ENCODE data around the gene TAS2R39.

TAS2R39 gene

DNA sequence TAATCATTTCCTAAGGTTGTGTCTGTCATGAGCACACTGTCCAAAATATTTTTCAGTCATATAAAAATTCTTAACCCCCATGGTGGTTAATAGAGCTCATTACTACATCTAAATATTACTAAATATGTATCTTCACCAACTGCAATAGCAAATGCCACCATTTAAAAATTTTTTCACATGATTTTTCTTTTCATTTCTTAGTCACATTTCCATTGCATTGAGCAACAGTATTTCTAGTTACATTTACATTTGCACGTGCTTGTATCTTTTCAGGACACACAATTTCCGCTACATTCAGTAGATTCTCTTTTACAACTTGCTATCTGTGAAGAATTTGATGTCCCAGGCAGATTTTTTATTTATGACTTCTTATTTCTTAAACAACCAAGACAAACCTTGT lies 33.5 kb downstream of the TAS2R39 start:
- no peak for DNase-seq

GRCh38 chr7:143217806-143218205 lies 34.6 kb downstream of the TAS2R39 start:
- DNase-seq: no peak

GRCh38 chr7:143221286-143221685 lies 38.1 kb downstream of the TAS2R39 start:
- DNase-seq: no peak

DNA sequence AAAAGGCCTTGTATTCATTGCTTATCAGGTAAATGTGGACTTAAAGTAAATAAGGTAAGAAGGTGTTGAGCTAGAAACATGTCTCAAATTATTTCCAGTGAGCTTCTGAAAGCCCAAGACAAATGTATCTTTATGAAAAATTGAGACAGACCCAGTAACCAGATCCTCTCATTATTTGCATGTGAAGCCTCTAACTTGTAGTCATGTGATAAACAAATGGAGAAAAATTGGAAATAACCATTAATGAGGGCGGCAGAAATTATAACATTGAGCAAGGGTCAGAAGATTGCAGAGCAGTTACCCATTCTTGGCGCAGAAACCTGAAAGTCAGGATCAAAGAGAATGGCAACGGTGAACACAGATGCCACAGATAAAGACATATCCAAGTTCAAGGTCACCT lies 38.5 kb downstream of the TAS2R39 start, which contains the start of gene TAS2R40:
TSS of gene TAS2R40 (plus strand) at position 301 of the 400 bp plus-strand sequence. CDS start at position 343, 42 bp downstream.
- no peak for DNase-seq

DNA sequence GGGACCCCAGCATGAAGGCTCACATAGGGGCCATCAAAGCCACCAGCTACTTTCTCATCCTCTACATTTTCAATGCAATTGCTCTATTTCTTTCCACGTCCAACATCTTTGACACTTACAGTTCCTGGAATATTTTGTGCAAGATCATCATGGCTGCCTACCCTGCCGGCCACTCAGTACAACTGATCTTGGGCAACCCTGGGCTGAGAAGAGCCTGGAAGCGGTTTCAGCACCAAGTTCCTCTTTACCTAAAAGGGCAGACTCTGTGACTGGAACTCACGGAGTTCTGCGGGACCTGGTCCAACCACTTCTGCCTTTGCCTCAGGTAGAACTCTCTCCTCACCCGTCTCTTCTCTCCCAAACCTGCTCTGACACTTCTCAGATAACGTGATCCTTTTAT lies 39.6 kb downstream of the TAS2R39 start:
- DNase-seq: no peak

DNA sequence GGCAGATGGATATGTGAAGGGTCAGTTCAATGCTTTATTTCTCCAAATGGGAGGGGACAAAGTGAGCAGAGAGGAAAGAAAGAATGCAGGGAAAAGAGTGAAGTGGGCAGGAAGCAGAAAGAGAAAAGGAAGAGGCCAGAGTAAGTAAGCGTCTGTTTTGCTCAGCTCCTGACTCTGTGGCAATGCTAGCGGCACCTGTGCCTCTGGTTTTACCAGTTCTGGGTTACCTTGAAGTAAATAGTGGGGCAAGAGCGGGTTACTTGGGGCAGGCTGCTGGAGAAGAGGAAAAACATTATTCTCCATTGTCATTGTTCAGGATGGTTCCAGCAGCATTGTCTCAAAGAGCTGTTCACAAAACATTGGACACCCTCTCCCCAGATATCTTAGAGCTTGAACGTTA lies 40.6 kb downstream of the TAS2R39 start:
- DNase-seq: no peak

DNA sequence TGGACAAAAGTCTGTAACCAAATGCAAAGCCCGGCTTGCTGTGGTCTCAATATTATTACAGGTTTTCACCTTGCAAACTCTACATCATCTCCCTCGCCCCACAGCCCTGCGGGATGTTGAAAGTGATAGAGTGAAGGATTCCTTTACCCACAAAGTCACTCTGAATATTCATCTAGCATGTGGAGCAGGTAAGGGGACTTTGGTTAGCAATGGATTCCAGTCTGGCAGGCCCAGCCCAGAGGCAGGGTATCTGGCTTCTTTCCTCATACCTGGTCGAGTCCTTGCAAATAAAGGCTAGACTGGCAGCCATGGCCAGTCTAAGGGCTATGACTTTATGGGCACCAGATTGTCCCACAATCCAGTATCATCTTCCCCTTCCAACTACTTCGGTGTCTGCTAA lies 41.8 kb downstream of the TAS2R39 start:
- no peak for DNase-seq

DNA sequence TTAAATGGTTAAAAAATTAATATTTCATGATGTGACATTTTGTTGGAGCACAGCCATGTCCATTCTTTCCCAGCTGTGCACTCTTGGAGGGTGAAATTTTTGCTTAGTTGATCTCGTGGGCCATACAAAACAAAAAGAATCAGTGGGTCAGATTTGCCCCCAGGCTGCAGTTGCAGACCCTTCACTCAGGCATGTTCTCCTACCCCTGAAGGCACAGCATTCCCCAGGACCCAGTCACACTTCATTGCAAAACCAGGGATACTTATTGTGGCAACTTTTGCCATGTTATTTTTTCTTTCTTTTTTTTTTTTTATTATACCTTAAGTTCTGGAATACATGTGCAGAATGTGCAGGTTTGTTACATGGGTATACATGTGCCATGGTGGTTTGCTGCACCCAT lies 44.6 kb downstream of the TAS2R39 start:
- DNase-seq: peak; percentile 42

DNA sequence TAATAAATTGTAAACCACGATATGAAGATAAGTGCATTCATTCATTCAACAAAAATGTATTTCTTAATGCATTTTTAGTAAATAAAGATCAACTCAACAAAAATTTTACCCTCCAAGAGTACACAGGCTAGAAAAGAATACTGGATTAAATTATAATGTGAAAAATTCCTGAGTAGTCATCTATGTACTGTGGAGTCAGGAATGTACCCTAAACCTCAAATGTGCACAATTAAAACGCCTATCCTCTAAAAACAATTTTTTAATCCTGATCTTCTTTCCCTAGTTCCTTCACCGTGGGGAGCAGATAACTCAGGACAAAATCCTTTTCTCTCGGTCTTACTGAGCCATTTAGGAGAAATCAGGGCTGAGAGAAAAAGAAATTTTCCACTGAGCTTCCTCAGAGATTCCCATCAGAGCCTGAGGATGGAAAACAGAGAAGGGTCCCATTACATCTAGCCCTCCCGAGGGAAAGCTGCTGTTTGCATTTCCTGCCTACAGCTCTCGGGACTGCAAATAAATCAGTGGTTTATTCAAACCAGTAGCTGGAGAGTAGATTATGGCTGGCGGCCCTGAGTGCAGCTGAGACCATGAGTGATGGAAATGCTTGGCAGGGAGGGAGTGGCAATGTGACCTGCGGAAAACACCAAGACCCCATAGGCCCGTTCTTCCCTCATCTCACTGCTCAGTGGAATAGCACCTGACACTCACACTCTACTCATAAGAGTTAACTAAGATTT lies 46.0 kb downstream of the TAS2R39 start:
- DNase-seq: peak; percentile 44

DNA sequence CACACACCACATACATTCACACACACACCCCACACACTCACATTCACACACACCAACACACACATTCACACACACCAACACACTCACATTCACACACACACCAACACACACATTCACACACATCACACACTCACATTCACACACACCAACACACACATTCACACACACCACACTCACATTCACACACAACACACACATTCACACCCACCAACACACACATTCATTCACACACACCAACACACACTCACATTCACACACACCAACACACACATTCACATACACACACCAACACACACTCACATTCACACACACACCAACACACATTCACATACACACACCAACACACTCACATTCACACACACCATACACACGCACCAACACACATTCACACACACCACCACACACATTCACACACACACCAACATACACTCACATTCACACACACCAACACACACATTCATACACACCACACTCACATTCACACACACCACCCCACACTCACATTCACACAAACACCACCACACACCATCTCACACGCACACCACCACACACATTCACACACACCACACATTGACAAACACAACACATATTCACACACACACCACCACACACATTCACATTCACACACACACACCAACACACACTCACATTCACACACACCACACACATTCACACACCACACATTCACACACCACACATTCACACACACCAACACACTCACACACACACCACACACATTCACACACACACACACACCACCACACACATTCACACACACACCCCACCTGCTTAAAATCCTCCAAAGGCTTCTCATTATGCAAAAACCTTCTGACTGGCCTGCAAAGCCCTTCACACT lies 47.6 kb downstream of the TAS2R39 start:
- DNase-seq: no peak
